Pancreas (tissue), 10 donors: ENCODE data around the gene ZAP70. TPM values are rescaled to one million over a fixed set of nuclear protein-coding genes. Genes with fewer than 3 reads are reported as not detected.
"Not testable (repeated sequence)": the region's sequence is repeated elsewhere in the genome, so short reads cannot be mapped to it uniquely, and the experiment has no call there.

Source experiments
- ATAC-seq, 4 donors: fragments of 200-7000 bp; cut with Tn5 transposase; one replicate each; pipeline versions ENCODE4 v1.8.0 to v1.9.1; 2020; ENCODE audit warnings: mild to moderate bottlenecking in 4 of 4, moderate library complexity in 4 of 4
- DNase-seq, 6 donors: peaks; one replicate each; pipeline ENCODE4 v3.0.0-alpha.2; 2020
- FAIRE-seq: peaks from 2 replicates; lab custom pipeline; 2012; peaks lifted over from hg19 to GRCh38; lab: Jason Lieb, UNC
- H3K27ac ChIP-seq, 4 donors: fragments of 200-600 bp; sonication (generic); 1 replicate in 3 of 4; 2 replicates in 1 of 4; pipeline versions ENCODE4 v1.5.0 to v1.8.0; 2020
- H3K27me3 ChIP-seq, 4 donors: fragments of 200-600 bp; one replicate each; pipeline ENCODE4 v1.8.0; 2021
- H3K36me3 ChIP-seq, 3 donors: fragments of 200-600 bp; sonication (generic) in 1 of 3; one replicate each; pipeline versions ENCODE4 v1.5.0 to v1.8.0; 2020 to 2021
- H3K4me1 ChIP-seq, 3 donors: fragments of 200-600 bp; one replicate each; pipeline ENCODE4 v1.8.0; 2021
- H3K4me3 ChIP-seq, 4 donors: fragments of 200-600 bp; sonication (generic) in 2 of 4; one replicate each; pipeline versions ENCODE4 v1.5.0 to v1.8.0; 2020 to 2021
- H3K9me3 ChIP-seq, 4 donors: fragments of 200-600 bp; one replicate each; pipeline ENCODE4 v1.8.0; 2021
- WGBS, 2 donors: extraction: QIAGEN DNeasy Blood & Tissue Kit; methylation state at CpG; one replicate each; pipeline ENCODE4 v1.1.7; 2013; 5-methylcytosine and 5-hydroxymethylcytosine counted together
- intact Hi-C, 3 donors: fragments of 100-400 bp; cut with DNase I; formaldehyde crosslinking; loops; one replicate each; pipeline versions ENCODE4 v1.11.1 to v1.14.2; 2022
- polyA plus RNA-seq, 2 donors: library from polyadenylated mRNA; stranded (reverse); fragments of 200-250 nt; gene quantifications; one replicate each; pipeline ENCODE4 v1.2.3, GENCODE V29; 2013
- total RNA-seq, 6 donors: library from RNA; stranded (reverse); fragmentation: NEBNext Ultra II Directional in 4 of 6; extraction: Animal tissue kit (Norgen Biotek cat#: 25700) in 4 of 6; gene quantifications; one replicate each; pipeline versions ENCODE4 v1.2.1 to v1.2.4, GENCODE V29; 2021 to 2023
- TF ChIP-seq, protein P1 (sequence below), 4 donors: fragments of 200-600 bp; sonication (generic) in 3 of 4; IDR thresholded peaks; one replicate each; pipeline versions ENCODE4 v1.5.0 to v1.8.0; 2021; ENCODE audit warnings: antibody characterized with exemption in 4 of 4
- donor health status: healthy with polysubstance abuse.
- donor health status: DM: no; HTN: no; CAD: no; lungs with moderate emphysema.
- donor health status: DM: no; HTN: no; CAD: no.
- donor health status: control.
- donor health status: control.
- donor health status: Bipolar disorder and iron deficiency.
- donor health status: DM: yes; HTN: yes; CAD: no.
- donor health status: DM: no; HTN: no; CAD: no.
- donor health status: DM: no; HTN: no; CAD: no.
- donor health status: DM: yes; HTN: yes; CAD: no.

Gene ZAP70
- total and polyA plus RNA-seq, 8 donors, result 0.42 to 2.6 (median 1.3) TPM

DNA sequence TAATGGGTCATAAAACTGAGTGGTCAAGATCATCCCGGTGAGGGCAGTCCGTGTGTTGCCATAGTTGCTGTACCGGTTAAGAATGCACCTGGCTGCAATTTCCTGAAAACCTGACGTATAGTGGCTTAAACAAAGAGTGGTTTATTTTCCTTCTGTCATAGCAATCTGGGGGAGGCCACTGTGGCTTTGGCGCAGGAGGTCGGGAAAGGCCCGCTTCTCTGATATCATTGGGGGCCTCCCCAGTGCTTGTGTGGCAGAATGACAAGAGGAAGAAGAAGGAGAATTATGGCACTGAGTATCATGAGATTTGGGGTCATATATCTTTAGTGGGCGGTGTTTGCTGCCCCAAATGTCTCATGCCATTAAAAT, 39.5 kb upstream of the ZAP70 start:
- FAIRE-seq (no peak), ATAC-seq (peak in 2 of 4 donors; percentile 51 to 67), DNase-seq (no peak)
- Histone ChIP-seq H3K9me3 (no peaks in the 10 kb centered on the region), H3K27ac (peak overlapping the region in 2 of 4 donors; percentile 15 to 37), H3K4me1 (no peaks in the 10 kb centered on the region), H3K36me3 (no peaks in the 10 kb centered on the region), H3K4me3 (no peak overlapping the region), H3K27me3 (no peaks in the 10 kb centered on the region)
- 59 to 68% methylated on average over 8 of the region's 8 CpGs for WGBS, 2 donors
- intact Hi-C loops, result no loop called here
- TF ChIP-seq, protein P1, sequence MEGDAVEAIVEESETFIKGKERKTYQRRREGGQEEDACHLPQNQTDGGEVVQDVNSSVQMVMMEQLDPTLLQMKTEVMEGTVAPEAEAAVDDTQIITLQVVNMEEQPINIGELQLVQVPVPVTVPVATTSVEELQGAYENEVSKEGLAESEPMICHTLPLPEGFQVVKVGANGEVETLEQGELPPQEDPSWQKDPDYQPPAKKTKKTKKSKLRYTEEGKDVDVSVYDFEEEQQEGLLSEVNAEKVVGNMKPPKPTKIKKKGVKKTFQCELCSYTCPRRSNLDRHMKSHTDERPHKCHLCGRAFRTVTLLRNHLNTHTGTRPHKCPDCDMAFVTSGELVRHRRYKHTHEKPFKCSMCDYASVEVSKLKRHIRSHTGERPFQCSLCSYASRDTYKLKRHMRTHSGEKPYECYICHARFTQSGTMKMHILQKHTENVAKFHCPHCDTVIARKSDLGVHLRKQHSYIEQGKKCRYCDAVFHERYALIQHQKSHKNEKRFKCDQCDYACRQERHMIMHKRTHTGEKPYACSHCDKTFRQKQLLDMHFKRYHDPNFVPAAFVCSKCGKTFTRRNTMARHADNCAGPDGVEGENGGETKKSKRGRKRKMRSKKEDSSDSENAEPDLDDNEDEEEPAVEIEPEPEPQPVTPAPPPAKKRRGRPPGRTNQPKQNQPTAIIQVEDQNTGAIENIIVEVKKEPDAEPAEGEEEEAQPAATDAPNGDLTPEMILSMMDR (IDR thresholded peaks at IDR 0.05), result no peak

DNA sequence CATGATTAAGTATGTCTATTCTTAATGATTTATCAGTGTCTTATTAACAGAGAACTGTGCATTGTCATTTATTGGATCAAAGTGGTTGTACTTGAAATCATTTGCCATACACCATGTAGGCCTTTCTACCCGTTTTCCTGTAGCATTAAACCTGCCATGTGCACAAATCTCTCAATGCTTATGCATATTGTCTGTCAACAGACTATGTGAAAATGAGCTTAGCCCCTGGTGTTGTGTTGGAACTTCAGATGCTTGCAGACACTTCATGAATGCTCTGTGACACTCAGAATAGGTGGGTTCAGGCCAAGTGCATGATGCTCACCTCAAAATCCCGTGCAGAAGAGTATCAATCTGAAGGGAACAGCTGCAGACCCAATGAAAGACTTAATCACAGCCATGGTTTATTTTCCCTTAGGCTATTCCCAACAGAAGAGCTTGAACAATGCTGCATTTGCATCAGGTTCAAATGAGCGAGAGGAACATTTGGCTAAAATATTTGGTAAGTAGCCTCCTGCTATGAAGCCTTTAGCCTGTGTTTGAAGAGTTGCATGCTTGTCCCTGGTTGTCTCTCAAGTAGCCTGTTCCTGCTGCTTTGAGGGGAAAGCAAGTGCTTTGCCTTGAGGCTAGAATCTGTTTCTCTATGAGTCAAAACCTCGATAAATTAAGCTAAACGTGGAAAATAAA, 37.8 kb upstream of the ZAP70 start:
- no peaks in the 10 kb centered on the region for H3K9me3 ChIP-seq
- WGBS, 2 donors, result 72 to 73% methylated on average over 5 of the region's 5 CpGs
- H3K27ac ChIP-seq, result no peak overlapping the region
- no peaks in the 10 kb centered on the region for H3K27me3 ChIP-seq
- TF ChIP-seq, protein P1 (IDR thresholded peaks at IDR 0.05), result no peak
- no peak for ATAC-seq
- H3K4me3 ChIP-seq, result no peak overlapping the region
- FAIRE-seq, result no peak
- H3K4me1 ChIP-seq, result no peaks in the 10 kb centered on the region
- no peak for DNase-seq
- no peaks in the 10 kb centered on the region for H3K36me3 ChIP-seq
- intact Hi-C loops, result no loop called here

GRCh38 chr2:97676620-97677019, 36.8 kb upstream of the ZAP70 start:
- no peaks in the 10 kb centered on the region for H3K27me3 ChIP-seq
- 94 to 100% methylated on average over 1 of the region's 1 CpG for WGBS, 2 donors
- intact Hi-C loops, result no loop called here
- DNase-seq (no peak), ATAC-seq (no peak), FAIRE-seq (no peak)
- H3K4me1 ChIP-seq, result no peaks in the 10 kb centered on the region
- H3K9me3 ChIP-seq, result no peaks in the 10 kb centered on the region
- no peaks in the 10 kb centered on the region for H3K36me3 ChIP-seq
- TF ChIP-seq, protein P1 (IDR thresholded peaks at IDR 0.05), result no peak
- no peak overlapping the region for H3K4me3 ChIP-seq
- H3K27ac ChIP-seq, result no peak overlapping the region

- Histone ChIP-seq H3K36me3 (no peaks in the 10 kb centered on the region), H3K27me3 (no peaks in the 10 kb centered on the region), H3K4me3 (no peak overlapping the region), H3K4me1 (no peaks in the 10 kb centered on the region), H3K9me3 (no peaks in the 10 kb centered on the region), H3K27ac (no peak overlapping the region)
- 90 to 92% methylated on average over 2 of the region's 2 CpGs for WGBS, 2 donors
- TF ChIP-seq, protein P1 (IDR thresholded peaks at IDR 0.05), result no peak
- FAIRE-seq, result no peak
- intact Hi-C loops, result no loop called here
- no peak for DNase-seq
- ATAC-seq, result no peak
Observed at GRCh38 chr2:97677480-97677879, 35.9 kb upstream of the ZAP70 start.

DNA sequence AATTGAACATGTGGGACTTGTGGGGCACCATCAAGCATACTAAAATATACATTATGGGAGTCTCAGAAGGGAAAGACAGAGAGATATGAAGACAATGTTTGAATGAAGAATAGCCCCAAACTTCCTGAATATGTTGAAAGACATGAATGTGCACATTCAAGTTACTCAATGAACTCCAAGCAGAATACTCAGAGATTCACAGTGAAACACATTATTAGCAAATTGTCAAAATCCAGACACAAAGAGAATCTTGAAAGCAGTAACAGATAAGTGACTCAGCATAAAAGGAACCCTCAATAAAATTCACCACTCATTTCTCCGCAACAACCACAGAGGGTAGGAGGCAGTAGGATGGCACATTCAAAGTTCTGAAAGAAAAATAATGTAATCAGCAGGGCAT, 35.1 kb upstream of the ZAP70 start:
- ATAC-seq (no peak), FAIRE-seq (no peak), DNase-seq (no peak)
- H3K4me1 ChIP-seq, result no peaks in the 10 kb centered on the region
- WGBS, 2 donors, result 90 to 95% methylated on average over 1 of the region's 1 CpG
- TF ChIP-seq, protein P1 (IDR thresholded peaks at IDR 0.05), result no peak
- H3K4me3 ChIP-seq, result no peak overlapping the region
- no peak overlapping the region for H3K27ac ChIP-seq
- no peaks in the 10 kb centered on the region for H3K9me3 ChIP-seq
- no peaks in the 10 kb centered on the region for H3K27me3 ChIP-seq
- no peaks in the 10 kb centered on the region for H3K36me3 ChIP-seq
- intact Hi-C loops, result no loop called here

DNA sequence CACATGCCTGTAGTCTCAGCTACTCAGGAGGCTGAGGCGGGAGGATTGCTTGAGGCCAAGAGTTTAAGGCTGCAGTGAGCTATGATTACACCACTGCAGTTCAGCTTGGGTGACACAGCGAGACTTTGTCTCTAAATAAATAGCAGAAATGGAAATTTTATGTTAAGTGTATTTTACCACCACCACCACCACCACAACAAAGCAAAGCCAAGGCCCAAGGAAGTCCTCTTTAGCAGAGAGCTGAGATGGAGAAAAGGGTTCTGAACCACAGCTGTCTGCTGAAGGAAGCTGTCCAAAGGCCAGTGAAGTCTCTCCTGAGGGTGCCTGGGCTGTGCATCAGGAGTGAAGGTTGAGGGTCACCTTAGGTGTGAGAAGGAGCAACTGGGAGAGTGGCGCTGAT, 26.1 kb upstream of the ZAP70 start:
- H3K4me1 ChIP-seq, H3K27ac ChIP-seq, H3K36me3 ChIP-seq, H3K27me3 ChIP-seq, ATAC-seq, H3K9me3 ChIP-seq, H3K4me3 ChIP-seq, FAIRE-seq, intact Hi-C loops: not testable (repeated sequence)
- WGBS, 2 donors, result 95 to 96% methylated on average over 2 of the region's 3 CpGs
- peak in 1 of 6 donors; percentile 2 for DNase-seq
